Kidney epithelial cell (primary cell): ENCODE data around the gene SLC25A18. TPM values are rescaled to one million over a fixed set of nuclear protein-coding genes. Genes with fewer than 3 reads are reported as not detected.

Source experiments
- DNase-seq: peaks from one replicate; pipeline ENCODE4 v3.0.0-alpha.2; 2010; ENCODE audit warnings: low read depth
- H3K27me3 ChIP-seq: 2 replicates; pipeline ENCODE4 v1.6.0; 2011; ENCODE audit warnings: low read length; ENCODE audit not compliant: control insufficient read depth, insufficient read depth
- H3K36me3 ChIP-seq: 2 replicates; pipeline ENCODE4 v1.5.1; 2011; ENCODE audit warnings: low read length; ENCODE audit not compliant: control insufficient read depth, insufficient read depth
- H3K4me3 ChIP-seq: 2 replicates; pipeline ENCODE4 v1.5.1; 2011; ENCODE audit warnings: low read depth, mild to moderate bottlenecking, control low read depth, low read length
- total RNA-seq: library from RNA; depleted of rRNA; stranded (reverse); fragments of >200 nt; gene quantifications from 2 replicates; pipeline ENCODE4 v1.2.3, GENCODE V29; 2015
- TF ChIP-seq, protein P1 (sequence below): IDR thresholded peaks from 2 replicates; pipeline ENCODE4 v1.5.1; 2011; ENCODE audit warnings: mild to moderate bottlenecking, moderate library complexity, low read length, control low read depth, inconsistent platforms; ENCODE audit not compliant: insufficient read depth, poor library complexity, severe bottlenecking

SLC25A18 gene
- total RNA-seq, 1 donor from 2014 or later, result 0.08 TPM

DNA sequence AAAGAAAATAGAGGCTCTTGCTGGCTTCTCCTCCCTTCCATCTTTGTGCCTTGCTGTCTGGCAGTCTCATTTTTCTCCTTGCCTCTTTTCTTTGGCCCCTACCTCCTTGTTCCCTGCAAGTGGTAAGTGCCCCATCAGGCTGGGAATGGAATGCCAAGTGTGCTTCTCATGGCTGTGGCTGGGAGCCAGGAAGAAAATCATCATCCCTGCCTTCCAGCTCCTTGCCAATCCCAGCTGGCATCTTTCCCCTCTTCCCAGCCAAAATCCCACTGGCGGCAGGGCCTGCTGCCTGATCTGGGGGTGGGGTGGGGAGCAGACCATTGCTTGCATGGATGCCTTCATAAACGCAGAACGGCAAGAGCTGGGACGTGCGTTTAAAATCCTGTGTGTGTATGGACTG lies 27.0 kb upstream of the SLC25A18 start:
- no peaks in the 10 kb centered on the region for H3K36me3 ChIP-seq
- H3K27me3 ChIP-seq, result no peaks in the 10 kb centered on the region
- no peak for DNase-seq
- H3K4me3 ChIP-seq, result no peak overlapping the region
- TF ChIP-seq, protein P1, sequence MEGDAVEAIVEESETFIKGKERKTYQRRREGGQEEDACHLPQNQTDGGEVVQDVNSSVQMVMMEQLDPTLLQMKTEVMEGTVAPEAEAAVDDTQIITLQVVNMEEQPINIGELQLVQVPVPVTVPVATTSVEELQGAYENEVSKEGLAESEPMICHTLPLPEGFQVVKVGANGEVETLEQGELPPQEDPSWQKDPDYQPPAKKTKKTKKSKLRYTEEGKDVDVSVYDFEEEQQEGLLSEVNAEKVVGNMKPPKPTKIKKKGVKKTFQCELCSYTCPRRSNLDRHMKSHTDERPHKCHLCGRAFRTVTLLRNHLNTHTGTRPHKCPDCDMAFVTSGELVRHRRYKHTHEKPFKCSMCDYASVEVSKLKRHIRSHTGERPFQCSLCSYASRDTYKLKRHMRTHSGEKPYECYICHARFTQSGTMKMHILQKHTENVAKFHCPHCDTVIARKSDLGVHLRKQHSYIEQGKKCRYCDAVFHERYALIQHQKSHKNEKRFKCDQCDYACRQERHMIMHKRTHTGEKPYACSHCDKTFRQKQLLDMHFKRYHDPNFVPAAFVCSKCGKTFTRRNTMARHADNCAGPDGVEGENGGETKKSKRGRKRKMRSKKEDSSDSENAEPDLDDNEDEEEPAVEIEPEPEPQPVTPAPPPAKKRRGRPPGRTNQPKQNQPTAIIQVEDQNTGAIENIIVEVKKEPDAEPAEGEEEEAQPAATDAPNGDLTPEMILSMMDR, result no peak

DNA sequence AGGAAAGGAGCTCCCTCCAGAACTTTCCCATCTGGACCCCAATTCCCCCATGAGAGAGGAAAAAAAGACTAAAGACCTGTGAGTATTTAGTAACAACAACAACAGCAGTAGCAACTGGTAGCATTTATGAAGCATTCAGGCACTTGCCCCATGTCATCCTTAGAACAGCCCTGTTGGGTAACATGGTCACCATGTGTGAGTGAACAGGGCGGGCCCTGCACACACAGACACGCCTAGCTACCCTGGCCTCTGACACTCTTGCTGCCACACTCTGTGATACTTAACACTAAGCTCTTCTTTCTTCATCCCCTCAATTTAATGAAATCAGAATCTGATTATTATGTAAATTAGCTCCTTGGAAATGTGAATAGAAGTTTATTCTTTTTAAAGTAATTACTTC lies 26.1 kb upstream of the SLC25A18 start:
- Histone ChIP-seq H3K4me3 (no peak overlapping the region), H3K27me3 (no peaks in the 10 kb centered on the region), H3K36me3 (no peaks in the 10 kb centered on the region)
- TF ChIP-seq, protein P1, result no peak
- no peak for DNase-seq

DNA sequence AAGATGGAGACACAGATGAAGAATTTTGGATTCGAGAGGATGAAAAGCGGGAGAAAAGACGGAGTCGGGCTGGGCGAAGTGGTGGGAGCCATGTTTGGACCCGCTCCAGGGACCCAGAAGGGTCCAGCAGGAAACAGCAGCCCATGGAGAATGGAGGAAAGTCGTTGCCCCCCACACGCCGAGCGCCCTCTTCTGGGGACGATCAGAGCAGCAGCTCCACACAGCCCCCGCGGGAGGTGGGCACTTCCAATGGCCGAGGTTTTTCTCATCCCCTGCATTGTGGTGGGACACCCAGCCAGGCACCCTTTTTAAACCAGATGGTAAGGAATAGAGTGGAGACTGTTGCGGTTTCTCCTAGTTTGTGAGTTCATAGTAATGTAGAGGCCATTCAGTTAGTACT lies 22.8 kb upstream of the SLC25A18 start:
- no peak for DNase-seq
- TF ChIP-seq, protein P1, result peak; percentile 26
- H3K27me3 ChIP-seq, result no peaks in the 10 kb centered on the region

DNA sequence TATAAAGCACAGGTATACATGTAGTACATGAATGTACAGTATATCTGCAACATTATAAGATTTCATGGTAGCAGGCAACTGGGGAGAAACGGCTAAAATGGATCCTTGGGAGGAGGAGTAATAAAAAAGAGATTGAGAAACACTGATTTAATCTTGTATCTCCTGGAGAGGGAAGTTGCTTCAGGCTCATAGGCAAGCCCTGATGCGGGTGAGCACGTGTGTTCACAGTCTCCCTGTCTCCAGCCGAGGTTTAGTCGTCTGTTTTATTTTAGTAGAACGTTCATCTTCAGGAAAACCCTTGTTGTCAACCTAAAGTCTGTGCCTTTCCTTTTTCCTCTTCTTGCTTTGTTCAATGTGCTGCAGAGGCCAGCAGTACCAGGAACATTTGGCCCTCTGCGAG lies 21.8 kb upstream of the SLC25A18 start:
- Histone ChIP-seq H3K4me3 (no peak overlapping the region), H3K27me3 (no peaks in the 10 kb centered on the region), H3K36me3 (no peaks in the 10 kb centered on the region)
- no peak for DNase-seq
- TF ChIP-seq, protein P1, result no peak

More for the DNA sequence above, 22.8 kb upstream of the SLC25A18 start:
- Histone ChIP-seq H3K36me3 (no peaks in the 10 kb centered on the region), H3K4me3 (no peak overlapping the region)

DNA sequence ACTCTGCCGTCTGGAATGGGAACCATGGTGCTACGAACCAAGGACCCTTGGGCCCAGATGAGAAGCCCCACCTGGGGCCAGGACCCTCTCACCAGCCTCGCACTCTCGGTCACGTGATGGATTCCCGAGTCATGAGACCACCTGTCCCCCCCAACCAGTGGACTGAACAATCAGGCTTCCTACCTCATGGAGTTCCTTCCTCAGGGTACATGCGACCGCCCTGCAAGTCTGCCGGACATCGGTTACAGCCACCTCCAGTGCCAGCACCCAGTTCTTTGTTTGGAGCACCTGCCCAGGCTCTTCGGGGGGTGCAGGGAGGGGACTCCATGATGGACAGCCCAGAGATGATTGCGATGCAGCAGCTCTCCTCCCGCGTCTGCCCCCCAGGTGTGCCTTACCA lies 20.8 kb upstream of the SLC25A18 start:
- no peak overlapping the region for H3K4me3 ChIP-seq
- TF ChIP-seq, protein P1, result no peak

DNA sequence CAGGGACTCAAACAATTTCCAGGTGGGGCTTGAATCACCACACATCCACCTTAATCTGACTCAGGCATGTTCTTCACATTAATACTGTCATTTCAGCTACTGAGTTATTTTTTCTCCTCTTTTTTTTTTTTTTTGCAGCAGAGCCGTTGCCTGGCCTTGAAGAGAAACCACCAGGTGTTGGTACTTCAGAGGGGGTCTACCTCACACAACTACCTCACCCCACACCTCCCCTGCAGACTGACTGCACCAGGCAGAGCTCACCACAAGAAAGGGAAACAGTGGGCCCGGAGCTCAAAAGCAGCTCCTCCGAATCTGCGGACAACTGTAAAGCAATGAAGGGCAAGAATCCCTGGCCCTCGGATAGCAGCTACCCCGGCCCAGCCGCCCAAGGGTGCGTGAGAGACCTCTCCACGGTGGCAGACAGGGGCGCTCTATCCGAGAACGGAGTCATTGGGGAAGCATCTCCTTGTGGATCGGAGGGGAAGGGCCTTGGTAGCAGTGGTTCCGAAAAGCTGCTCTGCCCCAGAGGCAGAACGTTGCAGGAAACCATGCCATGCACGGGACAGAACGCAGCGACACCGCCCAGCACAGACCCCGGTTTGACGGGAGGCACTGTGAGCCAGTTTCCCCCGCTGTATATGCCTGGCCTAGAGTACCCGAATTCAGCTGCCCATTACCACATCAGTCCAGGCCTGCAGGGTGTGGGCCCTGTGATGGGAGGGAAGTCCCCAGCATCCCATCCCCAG lies 15.1 kb upstream of the SLC25A18 start:
- no peak overlapping the region for H3K4me3 ChIP-seq

More for the DNA sequence above, 20.8 kb upstream of the SLC25A18 start:
- DNase-seq, result no peak
- no peaks in the 10 kb centered on the region for H3K36me3 ChIP-seq
- H3K27me3 ChIP-seq, result no peaks in the 10 kb centered on the region

More for the DNA sequence above, 15.1 kb upstream of the SLC25A18 start:
- DNase-seq, result no peak
- Histone ChIP-seq H3K36me3 (no peaks in the 10 kb centered on the region), H3K27me3 (no peaks in the 10 kb centered on the region)
- TF ChIP-seq, protein P1, result no peak
